VCaP (cell line): ENCODE data around the gene EPHB1.

ENCODE experiments used
- H3K27ac ChIP-seq: fragments of 450-650 bp; 2 replicates; pipeline ENCODE4 v1.5.1; 2017
- TF ChIP-seq, protein P1 (sequence below): fragments of 450-650 bp; conservative IDR thresholded peaks from 2 replicates; pipeline ENCODE4 v1.5.1; 2017; ENCODE audit warnings: mild to moderate bottlenecking, moderate library complexity

Gene EPHB1

DNA sequence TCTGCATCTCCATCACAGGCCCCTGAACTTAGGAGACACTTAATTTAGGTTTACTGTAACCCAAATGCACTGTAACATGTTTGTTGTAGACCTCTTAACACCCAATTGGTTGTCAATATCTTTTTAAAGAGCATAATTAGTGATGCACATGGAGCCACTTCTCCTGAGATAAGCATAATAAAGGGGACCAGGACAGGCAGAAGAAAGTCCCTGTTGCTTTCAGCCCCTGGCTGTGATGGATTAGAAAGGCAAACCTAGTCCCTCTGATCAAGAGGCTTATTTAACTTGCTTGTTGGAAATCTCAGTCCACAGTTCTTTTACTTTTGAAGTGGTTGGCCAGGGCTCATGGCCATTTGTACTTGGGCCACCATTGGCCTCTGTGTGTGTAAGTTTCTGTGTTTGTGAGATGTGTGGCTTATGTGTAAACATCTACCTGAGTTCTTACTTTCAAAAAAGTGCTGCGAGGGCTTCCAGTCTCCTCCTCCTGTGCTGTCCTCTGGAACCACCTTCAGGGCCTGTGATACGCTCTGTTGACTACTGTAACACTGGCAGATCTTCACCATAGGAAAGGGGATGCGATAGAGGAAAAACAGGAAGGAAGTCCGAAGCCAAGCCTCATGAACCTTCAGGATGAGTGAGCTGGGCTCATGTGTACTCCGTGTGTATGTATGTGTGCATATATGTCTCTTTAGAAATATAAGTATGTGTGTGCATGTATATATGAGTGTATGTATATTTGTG, 136.2 kb downstream of the EPHB1 start:
- TF ChIP-seq, protein P1, sequence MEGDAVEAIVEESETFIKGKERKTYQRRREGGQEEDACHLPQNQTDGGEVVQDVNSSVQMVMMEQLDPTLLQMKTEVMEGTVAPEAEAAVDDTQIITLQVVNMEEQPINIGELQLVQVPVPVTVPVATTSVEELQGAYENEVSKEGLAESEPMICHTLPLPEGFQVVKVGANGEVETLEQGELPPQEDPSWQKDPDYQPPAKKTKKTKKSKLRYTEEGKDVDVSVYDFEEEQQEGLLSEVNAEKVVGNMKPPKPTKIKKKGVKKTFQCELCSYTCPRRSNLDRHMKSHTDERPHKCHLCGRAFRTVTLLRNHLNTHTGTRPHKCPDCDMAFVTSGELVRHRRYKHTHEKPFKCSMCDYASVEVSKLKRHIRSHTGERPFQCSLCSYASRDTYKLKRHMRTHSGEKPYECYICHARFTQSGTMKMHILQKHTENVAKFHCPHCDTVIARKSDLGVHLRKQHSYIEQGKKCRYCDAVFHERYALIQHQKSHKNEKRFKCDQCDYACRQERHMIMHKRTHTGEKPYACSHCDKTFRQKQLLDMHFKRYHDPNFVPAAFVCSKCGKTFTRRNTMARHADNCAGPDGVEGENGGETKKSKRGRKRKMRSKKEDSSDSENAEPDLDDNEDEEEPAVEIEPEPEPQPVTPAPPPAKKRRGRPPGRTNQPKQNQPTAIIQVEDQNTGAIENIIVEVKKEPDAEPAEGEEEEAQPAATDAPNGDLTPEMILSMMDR: no peak
- no peak overlapping the region for H3K27ac ChIP-seq

- TF ChIP-seq, protein P1: no peak
- H3K27ac ChIP-seq: no peak overlapping the region
Measured at GRCh38 chr3:134932035-134932434, 137.0 kb downstream of the EPHB1 start.

DNA sequence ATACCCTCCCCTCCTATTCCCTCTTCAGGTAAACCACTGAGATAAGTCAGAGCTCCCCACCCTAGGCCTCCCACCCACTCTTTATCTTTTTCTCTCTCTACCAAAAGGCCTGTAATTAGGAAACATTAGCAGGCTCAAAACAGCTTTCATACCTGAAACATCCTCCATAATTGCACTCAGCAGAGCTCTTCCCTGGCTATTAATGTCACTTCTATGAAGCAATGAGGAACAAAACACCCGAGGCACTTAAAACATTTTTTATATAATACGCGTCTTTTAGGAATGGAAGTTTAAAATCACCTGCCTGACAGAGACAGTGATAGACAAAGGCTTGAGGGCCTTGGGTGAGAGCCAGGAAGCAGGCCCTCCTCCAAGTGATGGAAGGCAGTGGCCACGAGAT, 138.9 kb downstream of the EPHB1 start:
- TF ChIP-seq, protein P1: no peak

GRCh38 chr3:134934933-134935332, 139.9 kb downstream of the EPHB1 start:
- H3K27ac ChIP-seq: no peak overlapping the region
- TF ChIP-seq, protein P1: no peak

More for the DNA sequence above, 138.9 kb downstream of the EPHB1 start:
- no peak overlapping the region for H3K27ac ChIP-seq

DNA sequence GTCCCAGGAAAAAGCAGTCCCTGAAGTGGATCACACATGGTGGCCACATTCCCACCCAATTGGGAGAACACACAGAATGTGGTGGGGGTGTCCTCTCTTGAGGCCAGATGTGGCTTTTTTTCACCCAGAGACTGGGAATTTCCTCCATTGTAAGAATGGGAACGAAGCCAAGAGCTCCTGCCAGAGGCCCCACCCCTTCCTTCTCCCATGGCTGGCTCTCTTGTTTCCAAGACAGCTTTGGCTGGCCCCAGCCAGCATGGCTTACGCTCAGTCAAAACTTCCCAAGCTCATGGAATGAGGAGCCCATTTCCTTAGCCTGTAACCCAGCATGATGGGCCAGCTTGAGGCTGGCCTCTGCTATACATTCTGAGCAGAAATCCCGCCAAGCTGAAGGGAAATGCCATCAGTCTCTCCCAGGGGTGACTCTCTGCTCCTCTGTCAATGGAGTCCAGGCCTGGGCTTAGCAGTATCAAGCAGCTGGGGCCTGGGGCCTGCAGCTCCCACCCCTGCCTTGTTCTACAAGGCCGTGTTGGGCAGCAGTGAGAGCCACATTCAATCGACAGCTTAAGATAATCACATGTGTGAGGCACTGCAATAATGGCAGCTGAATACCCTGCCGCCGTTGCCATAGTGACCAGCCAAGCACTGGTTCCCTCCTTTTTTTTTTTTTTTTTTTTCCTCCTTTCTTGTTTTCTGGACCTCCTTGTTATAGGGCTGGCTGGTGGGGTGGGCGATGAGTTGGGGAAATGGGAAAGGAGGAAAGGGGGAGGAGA, 142.4 kb downstream of the EPHB1 start:
- no peak overlapping the region for H3K27ac ChIP-seq

GRCh38 chr3:134938029-134938525, 143.0 kb downstream of the EPHB1 start:
- no peak overlapping the region for H3K27ac ChIP-seq
- TF ChIP-seq, protein P1: no peak

More for the DNA sequence above, 142.4 kb downstream of the EPHB1 start:
- TF ChIP-seq, protein P1: no peak

DNA sequence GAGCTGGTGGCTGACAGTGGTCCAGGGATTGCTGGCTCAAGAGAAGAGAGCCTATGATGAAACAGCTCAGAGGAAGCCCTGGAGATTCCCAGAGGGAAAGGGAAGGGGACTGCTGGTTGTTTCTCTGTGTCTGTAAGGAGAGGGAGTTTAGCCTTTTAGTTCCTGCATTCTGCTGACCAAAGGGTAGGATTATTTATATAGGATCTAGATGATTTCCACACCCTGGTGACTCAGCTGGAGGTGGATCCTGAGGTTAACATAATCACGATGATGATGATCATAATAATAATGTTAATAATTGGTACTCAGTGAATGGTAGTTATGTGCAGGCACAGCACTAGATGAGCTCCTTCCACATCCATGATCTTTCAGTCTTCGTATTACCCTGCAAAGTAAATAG, 144.9 kb downstream of the EPHB1 start:
- TF ChIP-seq, protein P1: no peak
- no peak overlapping the region for H3K27ac ChIP-seq
